Measurements from ENCODE around the gene BPIFA2.

DNA sequence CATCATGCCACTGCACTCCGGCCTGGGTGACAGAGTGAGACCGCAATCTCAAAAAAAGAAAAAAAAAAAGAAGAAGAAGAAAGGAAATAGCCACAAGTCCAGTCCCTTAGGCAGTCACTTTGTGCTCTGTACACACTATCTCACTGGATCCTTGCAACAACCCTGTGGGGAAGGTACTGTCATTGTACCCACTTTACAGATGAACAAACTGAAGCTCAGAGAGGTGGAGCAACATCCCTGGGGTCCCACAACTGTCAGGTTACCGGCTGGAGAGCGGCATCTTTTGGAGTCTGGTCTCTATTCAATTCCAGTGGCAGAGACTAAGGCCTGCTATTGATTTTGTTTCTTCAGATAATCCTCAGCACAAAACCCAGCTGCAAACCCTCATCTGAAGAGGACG lies 12.2 kb downstream of the BPIFA2 start:
- no peak for TF ChIP-seq CTCF (IDR thresholded peaks at IDR 0.05)
- no peak for TF ChIP-seq POLR2A (IDR thresholded peaks at IDR 0.05)
- no peak for TF ChIP-seq EP300 (IDR thresholded peaks at IDR 0.05)
